Thoracic aorta (tissue), 2 donors: ENCODE results near the gene SPINK1. TPM values are rescaled to one million over a fixed set of nuclear protein-coding genes. Genes with fewer than 3 reads are reported as not detected.
"Not testable (repeated sequence)": the region's sequence is repeated elsewhere in the genome, so short reads cannot be mapped to it uniquely, and the experiment has no call there.

Source experiments
- ATAC-seq: fragments of 150-250 bp; one replicate; pipeline ENCODE4 v1.8.0; 2017; ENCODE audit warnings: low read depth; ENCODE audit not compliant: insufficient number of reproducible peaks, low FRiP score
- DNase-seq: peaks from one replicate; pipeline ENCODE4 v3.0.0-alpha.2; 2020; ENCODE audit warnings: low spot score
- H3K27ac ChIP-seq, 2 donors: fragments of 200-600 bp; sonication (generic); 1 replicate in 1 of 2; 2 replicates in 1 of 2; pipeline ENCODE4 v1.5.1; 2016; ENCODE audit warnings: mild to moderate bottlenecking in 2 of 2, moderate library complexity in 2 of 2
- H3K27me3 ChIP-seq: fragments of 200-600 bp; sonication (generic); replicated peaks from 2 replicates; pipeline ENCODE4 v1.6.0; 2016; ENCODE audit warnings: mild to moderate bottlenecking; ENCODE audit not compliant: insufficient read depth
- H3K36me3 ChIP-seq: fragments of 200-600 bp; sonication (generic); one replicate; pipeline ENCODE4 v1.5.1; 2016
- H3K4me1 ChIP-seq, 2 donors: fragments of 200-600 bp; sonication (generic); 1 replicate in 1 of 2; 2 replicates in 1 of 2; pipeline versions ENCODE4 v1.5.1 to v1.6.0; 2016; ENCODE audit warnings: low read depth in 2 of 2, mild to moderate bottlenecking in 1 of 2; ENCODE audit not compliant: control insufficient read depth in 1 of 2
- H3K4me3 ChIP-seq: fragments of 200-600 bp; sonication (generic); 2 replicates; pipeline ENCODE4 v1.5.1; 2016; ENCODE audit warnings: mild to moderate bottlenecking
- H3K9me3 ChIP-seq: fragments of 200-600 bp; sonication (generic); 2 replicates; pipeline ENCODE4 v1.5.1; 2016
- CTCF ChIP-seq: fragments of 200-600 bp; sonication (generic); IDR thresholded peaks from one replicate; pipeline ENCODE4 v1.5.1; 2019; ENCODE audit warnings: antibody characterized with exemption
- total RNA-seq, 2 donors: library from RNA; depleted of rRNA; stranded (reverse); fragments of >200 nt; gene quantifications; one replicate each; pipeline versions ENCODE4 v1.1.0 to v1.2.3, GENCODE V29; 2016

Gene SPINK1
- total RNA-seq, 2 donors from 2014 or later, result 3.4 TPM; not detected in 1

GRCh38 chr5:147803926-147804325 is 27.5 kb downstream of the SPINK1 start:
- Histone ChIP-seq H3K4me3 (no peak overlapping the region), H3K9me3 (no peaks in the 10 kb centered on the region), H3K36me3 (no peaks in the 10 kb centered on the region), H3K27ac (no peak overlapping the region), H3K4me1 (no peaks in the 10 kb centered on the region), H3K27me3 (no peaks in the 10 kb centered on the region)
- no peak for TF ChIP-seq CTCF
- ATAC-seq (no peak), DNase-seq (no peak)

- H3K9me3 ChIP-seq, H3K4me3 ChIP-seq, DNase-seq, H3K27me3 ChIP-seq, H3K4me1 ChIP-seq, H3K27ac ChIP-seq, ATAC-seq, H3K36me3 ChIP-seq: not testable (repeated sequence)
Observed at GRCh38 chr5:147803161-147803560, 28.3 kb downstream of the SPINK1 start.

- Histone ChIP-seq H3K27ac (no peak overlapping the region), H3K4me3 (no peak overlapping the region), H3K9me3 (no peaks in the 10 kb centered on the region), H3K36me3 (no peaks in the 10 kb centered on the region), H3K4me1 (no peaks in the 10 kb centered on the region), H3K27me3 (no peaks in the 10 kb centered on the region)
- DNase-seq (no peak), ATAC-seq (no peak)
- no peak for TF ChIP-seq CTCF
Observed at GRCh38 chr5:147801461-147801860, 30.0 kb downstream of the SPINK1 start.

- ATAC-seq (no peak), DNase-seq (no peak)
- TF ChIP-seq CTCF, result no peak
- Histone ChIP-seq H3K27me3 (no peaks in the 10 kb centered on the region), H3K4me3 (no peak overlapping the region), H3K27ac (no peak overlapping the region), H3K4me1 (no peaks in the 10 kb centered on the region), H3K9me3 (no peaks in the 10 kb centered on the region), H3K36me3 (no peaks in the 10 kb centered on the region)
Observed at GRCh38 chr5:147800491-147800890, 31.0 kb downstream of the SPINK1 start.

- H3K9me3 ChIP-seq, result no peaks in the 10 kb centered on the region
- no peak for TF ChIP-seq CTCF
- H3K27ac ChIP-seq, result no peak overlapping the region
- no peaks in the 10 kb centered on the region for H3K36me3 ChIP-seq
- no peaks in the 10 kb centered on the region for H3K27me3 ChIP-seq
- H3K4me3 ChIP-seq, result no peak overlapping the region
- no peaks in the 10 kb centered on the region for H3K4me1 ChIP-seq
- DNase-seq (no peak), ATAC-seq (no peak)
Observed at GRCh38 chr5:147796556-147797308, 34.7 kb downstream of the SPINK1 start.

GRCh38 chr5:147791181-147791580 is 40.3 kb downstream of the SPINK1 start:
- TF ChIP-seq CTCF, result no peak
- DNase-seq (no peak), ATAC-seq (no peak)
- H3K36me3 ChIP-seq, result no peaks in the 10 kb centered on the region
- H3K27me3 ChIP-seq, result no peaks in the 10 kb centered on the region
- H3K4me3 ChIP-seq, result no peak overlapping the region
- no peaks in the 10 kb centered on the region for H3K9me3 ChIP-seq
- H3K27ac ChIP-seq, result no peak overlapping the region
- H3K4me1 ChIP-seq, result no peaks in the 10 kb centered on the region
